NCI-H146 treated with DMSO at 0.1 percent for 48 hours (cell line): Measurements from ENCODE around the gene NRP2.
A peak's percentile ranks its signal among the peaks of the same experiment; 100 is the strongest.

Experiments
- DNase-seq: peaks from one replicate; lab custom pipeline; 2025; ENCODE audit not compliant: unreplicated experiment; lab: John Stamatoyannopoulos, UW

NRP2 gene

DNA sequence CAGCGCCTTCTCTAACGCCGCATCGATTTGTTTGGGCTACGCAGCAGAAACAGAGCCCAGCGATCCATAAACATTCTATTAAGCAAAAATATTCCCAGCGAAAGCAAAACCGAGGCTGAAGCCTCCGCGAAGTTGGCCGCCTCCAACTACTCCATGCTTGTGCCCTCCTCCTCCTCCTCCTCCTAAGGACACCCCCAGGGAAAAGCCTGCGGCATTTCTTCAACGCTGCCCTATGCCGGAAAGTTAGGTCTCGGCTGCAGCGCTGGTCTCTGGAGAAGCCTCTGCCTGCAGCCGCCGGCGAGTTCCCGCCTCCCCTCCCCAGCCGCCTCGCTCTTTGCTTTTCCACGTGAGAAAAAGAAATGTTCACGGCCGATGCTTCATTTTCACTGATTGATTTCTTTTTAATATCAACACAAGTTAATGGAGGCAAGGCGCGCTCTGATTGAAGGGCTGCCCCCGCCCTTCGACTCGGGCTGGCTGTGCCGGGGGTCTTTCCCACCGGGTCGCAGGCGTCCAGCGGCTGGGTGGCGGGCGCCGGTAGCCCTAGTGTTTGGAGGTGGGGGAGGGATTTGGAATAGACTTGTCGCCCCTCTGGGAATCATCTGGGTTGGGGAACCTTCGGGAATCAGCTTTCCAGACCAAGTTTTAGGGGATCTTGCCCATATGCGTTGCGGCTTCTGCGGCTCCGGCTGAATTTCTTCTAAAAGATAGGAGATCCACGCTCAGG lies 3.9 kb downstream of the NRP2 start:
- DNase-seq: no peak

DNA sequence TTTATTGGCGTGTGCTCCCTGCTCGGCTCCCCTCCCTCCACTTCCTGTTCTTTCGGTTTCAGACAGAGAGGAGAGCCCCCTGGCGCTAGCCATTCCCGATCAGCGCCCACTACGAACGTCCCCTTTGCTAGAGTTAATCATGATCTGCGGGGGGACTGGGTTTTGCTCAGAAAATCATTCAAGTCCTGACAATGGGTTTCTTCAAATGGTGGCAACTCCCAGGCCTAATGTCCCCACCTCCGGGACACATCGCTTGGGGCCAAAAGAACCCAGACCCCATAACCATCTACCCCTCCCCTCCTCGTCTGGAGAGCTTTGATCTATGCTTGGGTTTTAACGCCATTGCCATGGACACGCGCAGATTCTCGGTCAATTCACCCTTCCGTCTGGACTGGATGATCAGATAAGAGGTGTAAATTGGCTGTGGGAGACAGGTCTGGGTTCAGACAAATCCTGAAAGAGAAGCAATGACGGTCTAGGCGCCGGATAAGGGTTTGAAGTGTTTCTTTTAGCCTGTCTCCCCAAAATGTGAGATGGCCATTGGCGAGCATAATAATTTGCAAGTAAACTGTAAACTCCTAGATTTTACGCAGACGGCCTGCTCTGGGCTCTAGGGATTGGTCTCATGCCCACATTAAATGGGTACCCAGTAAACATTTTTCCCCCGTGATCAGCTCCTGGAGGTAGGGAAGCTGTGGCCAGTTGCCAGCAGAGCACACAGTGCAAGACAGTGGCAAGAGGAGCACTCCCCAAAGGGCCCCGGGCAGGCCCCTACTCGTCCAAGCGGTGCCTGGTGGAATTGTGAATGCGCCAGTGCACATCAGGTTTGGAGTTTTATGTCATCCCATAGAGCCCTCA lies 4.7 kb downstream of the NRP2 start:
- no peak for DNase-seq

DNA sequence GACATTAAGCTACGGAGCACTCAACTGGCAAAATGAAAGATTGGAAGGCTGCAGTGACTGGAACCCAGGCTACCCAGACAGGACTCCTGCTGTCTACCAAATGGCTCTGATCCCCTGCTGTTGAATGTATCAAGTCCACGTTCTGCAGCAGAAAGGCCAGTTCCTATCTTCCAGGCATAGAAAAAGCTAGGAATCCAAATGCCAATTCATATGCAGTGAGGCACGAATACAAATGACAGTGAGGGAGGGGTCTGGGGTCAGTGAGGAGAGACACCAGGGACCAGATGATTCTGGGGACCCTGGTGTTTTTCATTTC lies 5.3 kb downstream of the NRP2 start:
- DNase-seq: no peak

DNA sequence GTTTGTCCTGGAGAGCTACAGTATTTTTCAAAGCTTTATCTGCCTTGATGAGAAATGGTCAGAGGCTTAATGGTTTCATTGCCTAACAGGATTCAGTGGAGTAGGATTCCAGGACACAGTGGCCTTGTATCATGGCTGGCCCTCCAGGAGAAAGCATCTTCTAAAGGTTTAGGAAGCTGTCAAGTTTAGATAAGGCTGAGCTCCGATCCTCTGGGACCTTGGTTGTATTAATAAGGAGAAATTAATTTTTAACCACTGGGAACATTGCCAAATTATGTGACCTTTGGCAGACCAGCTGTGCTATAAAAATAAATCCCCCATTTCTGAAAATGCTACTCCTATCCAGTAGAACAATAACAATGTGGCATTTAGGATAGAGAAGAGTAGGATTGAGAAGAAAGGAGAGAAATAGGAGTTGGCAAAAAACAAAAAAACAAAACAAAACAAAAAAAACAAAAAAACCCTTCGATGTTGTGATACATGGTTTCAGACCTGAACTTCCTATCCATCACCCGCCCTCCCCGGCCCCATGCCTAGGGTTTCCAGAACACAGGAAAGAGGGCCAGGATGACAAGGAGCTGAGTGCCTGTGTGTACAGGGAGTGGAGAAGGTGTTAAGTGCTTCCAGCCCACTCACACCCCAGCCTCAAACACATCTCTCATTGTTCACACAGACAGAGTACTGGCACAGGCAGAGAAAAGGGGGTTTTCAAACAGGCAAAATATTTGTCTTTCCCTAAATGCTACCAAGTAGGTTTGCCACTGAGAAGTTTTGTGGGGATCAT lies 6.3 kb downstream of the NRP2 start:
- no peak for DNase-seq

DNA sequence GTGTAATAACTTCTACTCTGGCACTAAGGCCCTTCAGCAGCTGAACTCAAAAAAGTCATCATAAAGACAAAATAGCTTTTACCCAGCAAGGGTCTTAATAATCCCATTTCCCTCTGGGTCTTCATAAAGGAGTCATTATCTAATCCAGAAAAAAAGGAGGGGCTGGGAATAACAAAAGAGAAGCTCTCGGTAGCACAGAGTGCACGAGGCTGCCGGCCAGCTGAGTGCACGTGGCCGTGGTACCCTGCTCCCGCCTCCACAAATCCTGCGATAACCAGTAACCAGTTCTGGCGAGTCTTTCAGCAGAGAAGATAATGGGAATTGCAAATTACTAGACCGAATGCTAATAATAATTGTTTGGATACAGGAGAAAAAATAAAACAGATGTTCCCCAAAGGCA lies 7.5 kb downstream of the NRP2 start:
- no peak for DNase-seq

DNA sequence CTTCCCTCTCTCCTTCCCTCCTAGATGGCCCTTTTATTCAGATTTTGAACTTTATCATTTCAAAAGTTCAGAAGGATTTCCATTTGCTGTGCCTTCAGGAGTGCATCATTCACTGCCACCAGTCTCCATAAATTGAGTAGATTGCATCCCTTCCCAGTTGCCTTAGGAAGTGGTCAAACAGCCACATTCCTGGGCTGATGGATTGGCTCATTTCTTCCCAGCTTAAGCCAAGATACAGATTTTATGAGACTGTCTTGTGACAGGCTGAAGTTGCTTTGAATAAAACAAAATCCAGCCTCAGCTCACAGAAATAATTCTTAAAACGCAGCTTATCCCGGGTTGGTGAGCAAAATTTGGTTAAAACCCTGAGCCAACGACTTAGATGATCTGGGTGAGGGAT lies 9.8 kb downstream of the NRP2 start:
- DNase-seq: no peak

DNA sequence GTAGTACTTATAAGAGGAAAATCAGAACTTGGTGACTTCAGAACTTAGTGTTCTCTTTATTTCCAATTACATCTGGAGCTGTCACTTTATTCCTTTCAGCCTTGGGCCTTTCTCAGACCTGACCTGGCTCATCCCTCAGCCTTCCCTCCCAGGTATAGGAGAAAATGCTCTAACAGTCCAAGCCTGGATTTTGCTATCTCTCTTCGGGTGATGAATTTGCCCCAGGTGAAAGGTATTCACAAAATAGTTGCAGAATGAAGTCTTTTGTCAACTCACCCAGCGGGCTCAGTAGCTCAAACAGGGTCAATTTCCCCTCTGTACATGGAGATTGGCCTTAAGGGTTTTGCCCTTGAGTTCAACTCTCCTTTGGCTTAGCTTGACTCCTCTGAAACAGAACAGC lies 12.0 kb downstream of the NRP2 start:
- DNase-seq: no peak

DNA sequence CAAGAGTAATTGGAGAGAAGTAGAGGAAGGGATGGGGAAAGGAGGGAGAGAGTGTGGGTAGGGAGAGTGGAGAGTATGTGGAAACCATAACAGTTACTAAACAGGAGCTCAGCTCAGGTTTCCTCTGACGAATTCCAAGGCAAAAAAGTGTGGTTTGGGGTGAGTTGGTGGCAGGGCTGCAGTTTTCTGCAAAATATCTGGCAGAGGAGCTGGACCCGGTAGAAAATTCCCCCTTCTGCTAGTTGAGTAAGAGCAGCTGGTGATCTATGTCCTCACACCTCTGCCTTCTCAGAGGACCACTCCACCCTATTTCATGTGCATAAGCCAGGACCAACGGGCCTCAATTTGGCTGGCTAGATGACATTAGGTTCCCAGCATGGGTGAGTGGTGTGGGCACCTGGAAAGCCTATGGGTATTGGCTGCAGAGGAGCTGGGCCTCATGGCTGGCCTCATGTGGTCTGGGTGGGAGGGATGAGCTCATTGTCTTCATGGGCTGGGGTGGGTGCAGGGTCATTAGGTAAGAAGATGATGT lies 13.2 kb downstream of the NRP2 start:
- no peak for DNase-seq

DNA sequence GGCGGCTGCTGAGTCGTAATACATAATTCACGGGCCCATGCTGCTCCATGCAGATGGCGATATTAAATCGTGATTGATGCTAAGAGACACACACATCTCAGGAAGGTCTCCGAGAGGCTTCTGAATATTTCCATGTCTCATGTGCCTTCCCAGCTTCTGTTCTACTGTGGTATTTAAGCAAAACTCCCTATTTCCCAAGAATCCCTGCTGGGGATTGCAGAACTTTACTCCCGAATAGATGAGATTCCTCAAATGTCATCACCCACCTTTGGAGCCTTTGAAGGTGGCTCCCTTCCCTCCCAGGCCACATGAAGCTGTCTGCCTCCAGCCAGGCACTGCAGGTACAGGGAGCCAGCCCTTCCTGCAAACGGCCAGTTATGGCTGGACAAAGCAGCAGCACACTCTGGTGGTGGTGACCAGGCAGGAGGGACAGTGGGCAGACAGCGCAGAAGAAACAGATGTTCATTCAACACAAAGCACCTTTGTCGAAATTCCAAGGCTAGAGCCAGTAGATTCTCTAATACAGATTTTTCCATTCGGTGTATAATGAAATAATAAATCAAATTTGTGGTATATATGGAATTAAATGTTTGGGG lies 14.1 kb downstream of the NRP2 start:
- DNase-seq: no peak

DNA sequence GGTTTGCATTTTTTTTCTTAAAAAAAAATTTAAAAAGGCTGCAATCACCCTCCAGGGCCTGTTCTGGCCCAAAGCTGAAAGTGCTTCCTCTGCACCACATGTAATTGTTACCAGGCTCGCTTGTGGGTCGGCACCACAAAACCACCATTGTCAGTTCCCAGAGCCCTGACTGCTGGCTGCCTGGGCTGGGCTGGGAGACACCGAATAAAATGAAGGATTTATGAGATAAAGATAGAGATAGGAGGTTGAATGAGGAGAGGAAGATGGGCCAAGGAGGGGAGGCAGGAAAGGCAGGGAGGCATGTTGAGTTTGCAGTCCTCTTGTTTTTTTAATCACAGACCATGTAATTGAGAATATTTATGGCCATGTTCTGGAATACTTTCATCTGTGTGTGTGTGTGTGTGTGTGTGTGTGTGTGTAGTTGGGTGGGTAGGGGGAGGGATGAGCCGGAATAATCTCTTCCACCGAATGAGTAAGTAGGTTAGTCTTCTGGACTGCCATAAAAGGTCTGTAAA lies 14.7 kb downstream of the NRP2 start:
- no peak for DNase-seq

DNA sequence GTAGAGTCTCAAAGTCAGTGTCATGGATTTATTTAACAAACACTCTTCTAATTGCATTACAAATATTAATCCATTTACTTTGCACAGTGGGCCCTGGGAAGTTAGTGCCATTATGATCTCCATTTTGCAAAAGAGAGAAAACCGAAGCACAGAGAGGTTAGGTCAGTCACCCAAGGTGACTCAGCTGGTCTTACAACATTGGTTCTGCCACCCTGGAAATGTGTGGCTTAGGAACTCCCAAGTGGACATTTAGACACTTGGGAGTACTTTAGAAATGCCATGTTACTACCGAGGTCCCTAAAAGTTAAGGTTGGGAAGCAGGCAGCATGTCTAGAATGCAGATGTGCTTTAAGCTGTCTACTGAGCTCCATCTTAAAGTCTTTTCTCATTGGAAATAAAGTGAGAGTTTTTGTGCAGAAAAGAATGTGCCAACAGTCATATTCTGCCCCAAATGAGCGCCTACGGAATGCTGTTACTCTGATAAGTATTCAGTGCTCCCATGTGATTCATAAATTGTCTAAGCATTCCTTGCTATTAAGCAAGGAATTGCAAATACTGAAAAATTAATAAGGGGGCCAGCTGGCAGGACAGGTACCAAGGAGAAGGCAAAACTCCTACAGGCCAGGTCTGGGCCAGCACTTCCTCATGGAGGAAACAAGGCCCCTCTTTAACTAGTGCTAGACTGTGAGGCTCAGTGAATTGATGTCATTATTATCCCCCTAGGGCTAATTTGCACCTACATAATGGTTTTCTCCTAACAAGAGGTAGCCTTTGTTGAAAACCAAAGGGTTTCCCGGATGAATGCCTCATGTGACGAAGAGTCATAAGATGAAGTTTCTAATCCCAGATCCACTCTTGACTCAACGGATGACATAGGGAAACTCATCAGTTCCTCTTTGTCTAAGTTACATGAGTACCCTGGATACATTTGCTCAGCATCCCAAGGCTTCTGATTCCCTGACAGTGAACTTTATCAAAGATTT lies 16.3 kb downstream of the NRP2 start:
- DNase-seq: peak; percentile 7

DNA sequence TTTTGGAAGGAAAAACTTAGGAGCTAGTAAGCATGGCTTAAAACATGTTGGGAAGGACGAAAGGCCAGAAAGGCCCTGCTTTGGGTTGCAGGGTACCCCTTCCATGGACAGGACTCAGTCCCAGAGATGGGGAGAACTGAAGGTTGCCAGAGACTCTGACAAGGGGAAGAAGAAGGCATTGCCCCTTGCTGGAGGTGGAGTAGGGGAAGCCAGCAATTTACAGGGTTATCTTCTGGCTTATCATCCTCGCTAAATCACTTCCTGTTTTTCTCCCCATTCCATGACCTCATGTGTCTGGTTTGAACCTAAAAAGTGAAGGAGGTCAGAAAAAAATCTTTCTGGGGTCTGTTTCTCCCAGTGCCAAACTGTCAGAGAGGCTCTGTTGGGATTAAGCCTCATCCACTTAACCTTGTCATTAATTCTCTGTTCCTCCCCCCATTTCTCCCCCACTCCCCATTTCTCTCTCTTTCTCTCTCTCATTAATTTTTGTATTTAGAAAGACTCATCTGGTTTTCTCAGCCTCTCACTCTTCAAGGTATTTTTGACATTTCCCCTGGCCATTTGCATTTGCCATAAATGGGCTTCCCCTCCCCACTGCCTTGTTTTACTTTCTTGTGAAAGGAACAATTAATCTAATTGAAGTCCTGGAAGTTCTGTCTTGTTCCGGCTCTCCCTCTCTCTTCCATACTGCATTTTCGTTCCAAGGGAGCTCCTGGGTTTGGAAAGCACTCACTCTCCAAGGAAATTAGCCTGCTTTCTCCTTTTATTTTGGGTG lies 17.4 kb downstream of the NRP2 start:
- DNase-seq: no peak

DNA sequence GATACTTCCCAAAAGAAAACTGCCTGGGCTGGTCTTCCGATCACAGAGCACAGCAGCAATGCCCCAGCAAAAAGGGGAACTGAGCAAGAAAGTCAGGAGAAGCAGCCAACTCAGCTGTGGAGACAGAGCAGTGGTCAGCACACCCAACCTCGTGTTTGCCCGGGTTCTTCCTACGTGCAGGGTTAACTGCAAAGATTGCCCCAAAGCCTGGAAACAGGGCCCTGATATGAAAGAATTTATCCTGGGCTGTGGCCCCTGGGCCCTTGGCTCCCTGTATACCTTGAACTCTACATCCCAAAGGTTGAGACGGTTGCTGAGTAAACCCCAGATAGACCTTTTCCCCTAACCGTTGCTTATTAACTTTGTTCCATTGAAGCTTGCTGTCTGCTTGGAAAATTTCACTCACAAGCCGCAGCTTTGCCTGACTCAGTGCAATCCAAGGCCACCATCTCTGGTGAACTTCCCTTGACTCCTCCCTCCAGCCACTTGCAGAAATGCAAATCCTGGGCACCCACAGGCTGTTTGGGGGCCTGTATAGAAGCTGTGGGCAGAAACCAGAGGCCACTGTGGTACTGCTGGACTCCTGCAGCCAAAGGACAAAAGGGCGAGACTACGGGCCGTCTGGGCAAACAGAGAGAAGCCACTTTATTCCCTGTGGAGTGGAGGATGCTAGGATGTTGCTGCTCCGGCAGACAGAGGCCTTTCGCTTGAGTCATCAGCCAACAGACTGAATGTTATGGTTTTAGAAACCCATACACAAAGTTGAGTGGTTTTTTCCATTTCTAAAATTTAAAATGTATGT lies 18.2 kb downstream of the NRP2 start:
- peak; percentile 16 for DNase-seq

DNA sequence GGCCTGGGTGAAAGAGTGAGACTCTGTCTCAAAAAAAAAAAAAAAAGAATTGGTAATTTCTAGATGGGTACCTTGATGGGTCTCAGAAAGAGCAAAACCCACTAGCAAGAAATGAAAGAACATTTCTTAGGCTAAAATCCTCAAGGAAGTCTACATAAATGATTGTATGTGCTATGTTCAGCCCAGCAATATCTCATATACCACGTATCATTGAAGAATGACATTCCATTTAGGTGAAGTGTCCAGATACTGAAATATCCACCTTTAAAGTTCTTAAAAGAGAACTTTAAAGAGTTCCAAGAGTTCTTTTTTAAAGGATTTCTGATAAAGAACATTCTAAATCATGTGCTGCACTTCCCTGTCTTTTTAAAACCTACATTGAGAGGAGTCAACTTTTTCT lies 19.2 kb downstream of the NRP2 start:
- no peak for DNase-seq

DNA sequence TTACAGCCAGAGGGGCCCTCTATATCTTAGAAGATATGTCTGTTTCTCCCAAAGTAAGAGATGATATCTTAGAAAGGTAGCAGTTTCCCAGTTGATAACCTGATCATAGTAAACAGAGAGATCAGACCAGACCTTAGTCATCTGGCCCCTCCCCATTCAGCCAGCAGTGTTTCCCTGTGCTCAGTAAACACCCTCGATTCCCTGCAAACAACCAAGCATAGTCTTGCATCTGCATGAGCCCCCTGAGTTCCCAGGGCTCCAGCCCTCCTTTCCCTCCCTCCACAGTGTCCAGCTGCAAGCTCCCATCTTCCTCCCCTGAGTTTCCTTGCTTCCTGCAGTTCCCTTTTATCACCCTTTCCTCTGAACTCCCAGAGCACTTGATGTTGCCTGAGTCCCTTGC lies 20.3 kb downstream of the NRP2 start:
- no peak for DNase-seq

DNA sequence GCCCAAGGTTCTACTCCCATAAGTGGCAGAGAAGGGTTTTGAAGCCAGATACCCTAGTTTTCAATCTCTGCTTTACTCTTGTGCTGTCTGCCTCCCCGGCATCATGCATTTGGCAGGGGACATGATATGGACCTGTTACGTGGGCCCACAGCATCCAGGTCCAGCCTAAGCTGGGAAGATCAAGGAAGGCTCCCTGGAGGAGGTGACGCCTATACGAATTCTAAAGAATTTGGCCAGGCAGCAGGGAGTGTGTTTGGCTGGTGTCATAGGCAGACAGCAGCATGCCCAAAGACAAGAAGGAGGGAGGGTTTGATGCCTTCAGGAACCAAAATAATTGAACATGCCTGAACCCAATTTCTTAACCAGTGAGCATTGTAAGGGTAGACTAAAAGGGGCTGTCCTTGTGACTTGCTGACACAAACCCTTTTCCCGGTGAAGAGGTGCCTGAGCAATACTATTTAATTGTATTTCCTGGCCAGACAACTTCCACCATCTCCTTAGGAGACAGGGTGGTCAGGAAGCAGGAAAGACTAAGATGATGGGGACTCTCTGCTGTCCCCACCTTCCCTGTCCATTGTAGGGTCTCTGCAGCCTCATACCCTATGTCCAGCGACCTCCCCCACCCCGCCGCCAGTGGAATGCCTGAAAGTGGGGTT lies 21.3 kb downstream of the NRP2 start:
- no peak for DNase-seq

DNA sequence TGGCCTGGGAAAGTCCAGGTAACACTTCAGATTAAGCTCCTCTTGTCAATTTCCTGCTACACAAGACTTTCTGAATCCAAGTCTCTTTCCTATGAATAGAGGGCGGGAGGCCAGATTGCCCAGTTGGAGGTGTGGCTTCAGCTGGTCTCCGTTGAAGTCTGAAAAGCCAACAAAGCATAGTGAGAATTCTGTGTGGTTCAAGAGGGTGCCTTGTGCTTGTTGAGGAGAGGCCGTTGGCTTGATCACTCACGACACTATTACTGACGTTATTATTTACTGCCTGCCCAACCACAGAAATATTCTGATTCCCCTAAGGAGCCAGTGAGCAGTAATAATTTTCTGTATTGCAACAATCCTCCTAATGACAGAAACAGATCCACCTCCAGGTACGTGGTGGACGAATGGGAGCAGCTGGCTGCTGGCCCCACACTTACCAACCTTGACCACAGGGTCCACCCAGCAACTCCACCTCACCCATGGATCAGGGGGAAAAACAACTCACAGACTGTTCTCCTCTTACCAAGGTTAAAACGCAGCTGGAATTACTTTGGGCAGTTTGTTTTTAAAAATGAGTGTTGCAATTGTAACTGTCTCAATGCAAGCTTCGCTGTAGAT lies 21.9 kb downstream of the NRP2 start:
- DNase-seq: no peak
